ENCODE data around the gene SIN3B.

SIN3B gene

GRCh38 chr19:16789238-16789637, 40.0 kb upstream of the SIN3B start:
- no peak for TF ChIP-seq TAF1 (IDR thresholded peaks at IDR 0.05; ENCODE audit: borderline replicate concordance, insufficient read depth, low read length)
- TF ChIP-seq FOXP2 (optimal IDR thresholded peaks at IDR 0.05; ENCODE audit: borderline replicate concordance, extremely low read depth, extremely low read length, insufficient read depth), result no peak
- TF ChIP-seq, protein P1, sequence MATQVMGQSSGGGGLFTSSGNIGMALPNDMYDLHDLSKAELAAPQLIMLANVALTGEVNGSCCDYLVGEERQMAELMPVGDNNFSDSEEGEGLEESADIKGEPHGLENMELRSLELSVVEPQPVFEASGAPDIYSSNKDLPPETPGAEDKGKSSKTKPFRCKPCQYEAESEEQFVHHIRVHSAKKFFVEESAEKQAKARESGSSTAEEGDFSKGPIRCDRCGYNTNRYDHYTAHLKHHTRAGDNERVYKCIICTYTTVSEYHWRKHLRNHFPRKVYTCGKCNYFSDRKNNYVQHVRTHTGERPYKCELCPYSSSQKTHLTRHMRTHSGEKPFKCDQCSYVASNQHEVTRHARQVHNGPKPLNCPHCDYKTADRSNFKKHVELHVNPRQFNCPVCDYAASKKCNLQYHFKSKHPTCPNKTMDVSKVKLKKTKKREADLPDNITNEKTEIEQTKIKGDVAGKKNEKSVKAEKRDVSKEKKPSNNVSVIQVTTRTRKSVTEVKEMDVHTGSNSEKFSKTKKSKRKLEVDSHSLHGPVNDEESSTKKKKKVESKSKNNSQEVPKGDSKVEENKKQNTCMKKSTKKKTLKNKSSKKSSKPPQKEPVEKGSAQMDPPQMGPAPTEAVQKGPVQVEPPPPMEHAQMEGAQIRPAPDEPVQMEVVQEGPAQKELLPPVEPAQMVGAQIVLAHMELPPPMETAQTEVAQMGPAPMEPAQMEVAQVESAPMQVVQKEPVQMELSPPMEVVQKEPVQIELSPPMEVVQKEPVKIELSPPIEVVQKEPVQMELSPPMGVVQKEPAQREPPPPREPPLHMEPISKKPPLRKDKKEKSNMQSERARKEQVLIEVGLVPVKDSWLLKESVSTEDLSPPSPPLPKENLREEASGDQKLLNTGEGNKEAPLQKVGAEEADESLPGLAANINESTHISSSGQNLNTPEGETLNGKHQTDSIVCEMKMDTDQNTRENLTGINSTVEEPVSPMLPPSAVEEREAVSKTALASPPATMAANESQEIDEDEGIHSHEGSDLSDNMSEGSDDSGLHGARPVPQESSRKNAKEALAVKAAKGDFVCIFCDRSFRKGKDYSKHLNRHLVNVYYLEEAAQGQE (IDR thresholded peaks at IDR 0.05; ENCODE audit: insufficient read depth in 1 of 2, low read depth in 2 of 2, low read length in 2 of 2), result no peak
- no peak for TF ChIP-seq POLR2AphosphoS5 (IDR thresholded peaks at IDR 0.05; ENCODE audit: low read depth, low read length)
- TF ChIP-seq SIN3A (IDR thresholded peaks at IDR 0.05; ENCODE audit: borderline replicate concordance, insufficient read depth, low read length), result no peak

DNA sequence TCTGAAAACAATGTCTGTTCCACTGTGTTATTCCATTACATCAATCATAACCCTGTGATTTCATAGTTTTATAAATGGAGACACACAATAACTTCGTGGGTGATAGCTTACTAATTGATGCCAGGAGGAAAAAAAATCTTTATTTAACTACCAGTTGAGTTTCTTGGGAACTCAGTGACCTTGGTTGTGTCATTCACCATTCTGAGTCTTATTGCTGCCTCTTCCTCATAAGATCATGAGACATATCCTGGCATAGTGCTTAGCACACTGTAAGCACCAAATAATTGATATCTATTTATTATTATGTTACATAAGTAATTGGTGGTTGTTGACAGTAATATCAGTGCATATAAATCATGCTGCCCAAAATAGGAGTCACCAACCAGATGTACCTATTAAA, 39.1 kb upstream of the SIN3B start:
- TF ChIP-seq SIN3A (IDR thresholded peaks at IDR 0.05; ENCODE audit: borderline replicate concordance, insufficient read depth, low read length) (no peak), FOXP2 (optimal IDR thresholded peaks at IDR 0.05; ENCODE audit: borderline replicate concordance, extremely low read depth, extremely low read length, insufficient read depth) (no peak), POLR2AphosphoS5 (IDR thresholded peaks at IDR 0.05; ENCODE audit: low read depth, low read length) (no peak), TAF1 (IDR thresholded peaks at IDR 0.05; ENCODE audit: borderline replicate concordance, insufficient read depth, low read length) (no peak)
- TF ChIP-seq, protein P1 (IDR thresholded peaks at IDR 0.05; ENCODE audit: insufficient read depth in 1 of 2, low read depth in 2 of 2, low read length in 2 of 2), result no peak

DNA sequence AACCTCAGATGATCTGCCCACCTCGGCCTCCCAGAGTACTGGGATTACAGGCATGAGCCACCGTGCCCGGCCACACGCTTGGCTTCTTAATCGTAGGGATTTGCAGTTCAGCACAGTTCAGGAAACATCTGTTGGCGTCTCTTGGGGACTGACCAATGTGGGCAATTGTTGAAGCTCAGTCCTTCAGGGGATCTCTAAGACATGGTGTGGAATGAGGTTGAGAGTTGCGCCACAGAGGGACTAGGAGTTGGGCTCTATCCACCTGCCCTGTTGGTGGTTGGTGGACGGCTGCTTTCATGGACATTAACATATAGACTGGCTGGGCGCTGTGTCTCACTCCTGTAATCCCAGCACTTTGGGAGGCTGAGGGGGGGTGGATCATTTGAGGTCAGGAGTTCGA, 37.3 kb upstream of the SIN3B start:
- TF ChIP-seq POLR2AphosphoS5 (IDR thresholded peaks at IDR 0.05; ENCODE audit: low read depth, low read length) (no peak), FOXP2 (optimal IDR thresholded peaks at IDR 0.05; ENCODE audit: borderline replicate concordance, extremely low read depth, extremely low read length, insufficient read depth) (no peak), TAF1 (IDR thresholded peaks at IDR 0.05; ENCODE audit: borderline replicate concordance, insufficient read depth, low read length) (no peak), SIN3A (IDR thresholded peaks at IDR 0.05; ENCODE audit: borderline replicate concordance, insufficient read depth, low read length) (no peak)
- TF ChIP-seq, protein P1 (IDR thresholded peaks at IDR 0.05; ENCODE audit: insufficient read depth in 1 of 2, low read depth in 2 of 2, low read length in 2 of 2), result no peak

DNA sequence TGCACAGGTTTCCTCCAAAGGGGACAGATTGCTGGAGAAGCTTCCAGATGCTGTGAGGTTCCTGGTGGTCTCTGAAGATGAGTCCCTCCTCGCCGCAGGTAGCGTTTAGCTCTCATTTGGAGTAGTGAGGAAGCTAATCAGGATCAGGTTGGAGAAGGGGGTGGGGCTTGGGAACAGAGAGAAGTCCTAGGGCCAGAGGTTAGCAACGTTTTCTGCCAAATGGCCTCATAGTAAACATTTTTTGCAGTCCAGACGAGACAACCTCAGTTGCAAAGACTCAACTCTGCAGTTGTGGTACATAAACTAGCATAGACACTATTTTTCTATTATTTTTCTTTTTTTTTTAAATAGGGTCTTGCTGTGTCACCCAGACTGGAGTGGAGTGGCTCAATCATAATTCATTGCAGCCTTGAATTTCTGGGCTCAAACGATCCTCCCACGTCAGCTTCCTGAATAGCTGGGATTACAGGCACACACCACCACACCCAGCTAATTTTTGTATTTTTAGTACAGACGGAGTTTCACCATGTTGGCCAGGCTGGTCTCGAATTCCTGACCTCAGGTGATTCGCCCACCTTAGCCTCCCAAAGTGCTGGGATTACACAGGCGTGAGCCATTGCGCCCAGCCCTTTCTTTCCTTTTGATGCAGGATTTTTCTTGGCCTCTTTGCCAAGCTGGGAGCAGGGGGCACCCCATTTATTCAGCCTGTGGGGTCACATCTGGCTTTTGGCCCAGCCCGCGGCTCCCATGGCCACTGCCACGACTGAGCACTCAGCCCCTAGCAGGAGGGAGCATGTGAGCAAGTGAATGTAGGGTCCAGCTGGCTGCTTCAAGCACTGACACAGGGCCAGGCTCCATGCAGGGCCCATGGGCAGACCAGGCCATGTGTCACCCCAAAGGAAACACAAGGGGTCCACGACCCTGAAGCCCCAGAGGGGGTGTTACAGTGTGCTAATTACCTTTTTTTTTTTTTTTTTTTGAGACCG, 34.4 kb upstream of the SIN3B start:
- TF ChIP-seq, protein P1 (IDR thresholded peaks at IDR 0.05; ENCODE audit: insufficient read depth in 1 of 2, low read depth in 2 of 2, low read length in 2 of 2), result no peak
- TF ChIP-seq FOXP2 (optimal IDR thresholded peaks at IDR 0.05; ENCODE audit: borderline replicate concordance, extremely low read depth, extremely low read length, insufficient read depth) (no peak), POLR2AphosphoS5 (IDR thresholded peaks at IDR 0.05; ENCODE audit: low read depth, low read length) (no peak), SIN3A (IDR thresholded peaks at IDR 0.05; ENCODE audit: borderline replicate concordance, insufficient read depth, low read length) (no peak), TAF1 (IDR thresholded peaks at IDR 0.05; ENCODE audit: borderline replicate concordance, insufficient read depth, low read length) (no peak)

Measured in PFSK-1 (cell line).